H9 (cell line): ENCODE results near the gene ITPRIPL2. TPM values are rescaled to one million over a fixed set of nuclear protein-coding genes. Genes with fewer than 3 reads are reported as not detected.

Experiments
- DNase-seq: peaks from one replicate; pipeline ENCODE4 v3.0.0-alpha.2; 2017
- H2AFZ ChIP-seq: one replicate; pipeline ENCODE4 v1.6.1; 2013; ENCODE audit warnings: mild to moderate bottlenecking, low read length, control low read depth, moderate library complexity
- H2AK5ac ChIP-seq: 2 replicates; pipeline ENCODE4 v1.6.1; 2013; ENCODE audit warnings: low read length, control low read depth, mixed read lengths; ENCODE audit not compliant: insufficient read length
- H2BK120ac ChIP-seq: one replicate; pipeline ENCODE4 v1.6.1; 2013; ENCODE audit warnings: low read depth, mild to moderate bottlenecking, low read length, control low read depth, inconsistent platforms; ENCODE audit not compliant: poor library complexity, severe bottlenecking
- H2BK12ac ChIP-seq: 2 replicates; pipeline ENCODE4 v1.6.1; 2013; ENCODE audit warnings: low read length, control low read depth, mixed read lengths, low read depth; ENCODE audit not compliant: insufficient read length
- H2BK15ac ChIP-seq: 2 replicates; pipeline ENCODE4 v1.6.1; 2013; ENCODE audit warnings: low read depth, low read length, control low read depth
- H2BK20ac ChIP-seq: one replicate; pipeline ENCODE4 v1.6.1; 2013; ENCODE audit warnings: low read depth, mild to moderate bottlenecking, low read length, control low read depth, inconsistent platforms; ENCODE audit not compliant: poor library complexity, severe bottlenecking
- H2BK5ac ChIP-seq: 2 replicates; pipeline ENCODE4 v1.6.1; 2013; ENCODE audit warnings: low read length, control low read depth, mixed read lengths; ENCODE audit not compliant: insufficient read length
- H3K14ac ChIP-seq: 2 replicates; pipeline ENCODE4 v1.6.1; 2013; ENCODE audit warnings: low read length, control low read depth; ENCODE audit not compliant: insufficient read depth
- H3K18ac ChIP-seq: 2 replicates; pipeline ENCODE4 v1.6.1; 2013; ENCODE audit warnings: low read depth, mild to moderate bottlenecking, mixed read lengths, low read length, control low read depth; ENCODE audit not compliant: insufficient read length
- H3K23ac ChIP-seq: 2 replicates; pipeline ENCODE4 v1.6.1; 2013; ENCODE audit warnings: low read length, control low read depth, mixed read lengths, low read depth; ENCODE audit not compliant: insufficient read length
- H3K23me2 ChIP-seq: 2 replicates; pipeline ENCODE4 v1.6.1; 2013; ENCODE audit warnings: low read depth, mild to moderate bottlenecking, mixed read lengths, low read length, control low read depth; ENCODE audit not compliant: insufficient read length, poor library complexity, severe bottlenecking
- H3K27ac ChIP-seq: 2 replicates; pipeline ENCODE4 v1.5.1; 2013; ENCODE audit warnings: low read length, control low read depth, mixed read lengths, low read depth; ENCODE audit not compliant: insufficient read length
- H3K27me3 ChIP-seq: 2 replicates; pipeline ENCODE4 v1.6.1; 2013; ENCODE audit warnings: low read length, control low read depth, inconsistent platforms; ENCODE audit not compliant: insufficient read depth
- H3K4ac ChIP-seq: 2 replicates; pipeline ENCODE4 v1.6.1; 2013; ENCODE audit warnings: low read depth, mild to moderate bottlenecking, control low read depth, inconsistent platforms, low read length, moderate library complexity
- H3K4me1 ChIP-seq: 2 replicates; pipeline ENCODE4 v1.6.1; 2013; ENCODE audit warnings: low read length, control low read depth, inconsistent platforms; ENCODE audit not compliant: insufficient read depth
- H3K4me2 ChIP-seq: 2 replicates; pipeline ENCODE4 v1.6.1; 2013; ENCODE audit warnings: low read length, control low read depth, mixed read lengths; ENCODE audit not compliant: insufficient read length, insufficient read depth
- H3K56ac ChIP-seq: 2 replicates; pipeline ENCODE4 v1.6.1; 2013; ENCODE audit warnings: low read depth, mild to moderate bottlenecking, mixed read lengths, low read length, control low read depth; ENCODE audit not compliant: insufficient read length
- H3K79me1 ChIP-seq: 2 replicates; pipeline ENCODE4 v1.6.1; 2013; ENCODE audit warnings: low read depth, mild to moderate bottlenecking, moderate library complexity, low read length, control low read depth, inconsistent platforms; ENCODE audit not compliant: insufficient read depth, poor library complexity, severe bottlenecking
- H3K79me2 ChIP-seq: 2 replicates; pipeline ENCODE4 v1.6.1; 2013; ENCODE audit warnings: low read length, control low read depth, inconsistent platforms; ENCODE audit not compliant: insufficient read depth
- H3K9ac ChIP-seq: 2 replicates; pipeline ENCODE4 v1.6.1; 2013; ENCODE audit warnings: low read length, control low read depth, mixed read lengths; ENCODE audit not compliant: insufficient read length; ENCODE audit errors: extremely low read depth
- H3K9me3 ChIP-seq: one replicate; pipeline ENCODE4 v1.6.1; 2013; ENCODE audit warnings: low read depth, low read length, inconsistent platforms; ENCODE audit not compliant: control insufficient read depth
- H3T11ph ChIP-seq: one replicate; pipeline ENCODE4 v1.6.1; 2013; ENCODE audit warnings: mild to moderate bottlenecking, low read length, control low read depth, inconsistent platforms
- H4K20me1 ChIP-seq: one replicate; pipeline ENCODE4 v1.6.1; 2013; ENCODE audit not compliant: control insufficient read depth, insufficient read length, insufficient read depth
- H4K5ac ChIP-seq: 2 replicates; pipeline ENCODE4 v1.6.1; 2013; ENCODE audit warnings: low read depth, mild to moderate bottlenecking, mixed read lengths, low read length, control low read depth; ENCODE audit not compliant: insufficient read length
- H4K8ac ChIP-seq: replicated peaks from 2 replicates; pipeline ENCODE4 v1.6.1; 2013; ENCODE audit warnings: low read length, control low read depth, mixed read lengths, low read depth; ENCODE audit not compliant: insufficient read length
- H4K91ac ChIP-seq: 2 replicates; pipeline ENCODE4 v1.6.1; 2013; ENCODE audit warnings: low read depth, mild to moderate bottlenecking, moderate library complexity, mixed read lengths, low read length, control low read depth; ENCODE audit not compliant: insufficient read length
- H3K27ac Mint-ChIP-seq, 3 experiments: 2 replicates in 2 of 3; 3 replicates in 1 of 3; pipeline ENCODE4 v1.8.0; 2020 to 2021; ENCODE audit warnings: mixed read lengths in 3 of 3, mild to moderate bottlenecking in 1 of 3, moderate library complexity in 1 of 3
- H3K27me3 Mint-ChIP-seq: 2 replicates; pipeline ENCODE4 v1.8.0; 2021; ENCODE audit warnings: low read depth, mild to moderate bottlenecking, moderate library complexity, mixed read lengths
- H3K36me3 Mint-ChIP-seq, 3 experiments: 2 replicates in 2 of 3; 3 replicates in 1 of 3; pipeline ENCODE4 v1.8.0; 2020 to 2021; ENCODE audit warnings: low read depth in 3 of 3, mixed read lengths in 3 of 3; ENCODE audit not compliant: insufficient read depth in 1 of 3
- H3K4me1 Mint-ChIP-seq, 2 experiments: 2 replicates each; pipeline ENCODE4 v1.8.0; 2020; ENCODE audit warnings: mixed read lengths in 2 of 2
- H3K4me3 Mint-ChIP-seq, 2 experiments: 2 replicates in 1 of 2; 3 replicates in 1 of 2; pipeline ENCODE4 v1.8.0; 2020 to 2021; ENCODE audit warnings: mild to moderate bottlenecking in 2 of 2, mixed read lengths in 2 of 2, moderate library complexity in 1 of 2
- H3K9me3 Mint-ChIP-seq, 2 experiments: 2 replicates in 1 of 2; 3 replicates in 1 of 2; pipeline ENCODE4 v1.8.0; 2020; ENCODE audit warnings: mild to moderate bottlenecking in 2 of 2, mixed read lengths in 2 of 2, moderate library complexity in 1 of 2
- WGBS: extraction: QIAGEN DNeasy Blood & Tissue Kit; methylation state at CpG from one replicate; pipeline ENCODE4 v1.1.7; 2013; ENCODE audit warnings: missing lambda C conversion rate, low lambda C conversion rate, mixed read lengths; ENCODE audit not compliant: insufficient read length; ENCODE audit errors: extremely low coverage; 5-methylcytosine and 5-hydroxymethylcytosine counted together
- total RNA-seq: library from RNA; stranded (reverse); gene quantifications from 2 replicates; pipeline ENCODE4 v1.2.1, GENCODE V29; 2021
- TF ChIP-seq, protein P1 (sequence below): fragments of 200-600 bp; sonication (generic); conservative IDR thresholded peaks from 3 replicates; pipeline ENCODE4 v1.8.0; 2021; ENCODE audit warnings: antibody characterized with exemption, mild to moderate bottlenecking

ITPRIPL2 gene
- total RNA-seq, 1 experiment from 2014 or later, result 9.1 TPM

DNA sequence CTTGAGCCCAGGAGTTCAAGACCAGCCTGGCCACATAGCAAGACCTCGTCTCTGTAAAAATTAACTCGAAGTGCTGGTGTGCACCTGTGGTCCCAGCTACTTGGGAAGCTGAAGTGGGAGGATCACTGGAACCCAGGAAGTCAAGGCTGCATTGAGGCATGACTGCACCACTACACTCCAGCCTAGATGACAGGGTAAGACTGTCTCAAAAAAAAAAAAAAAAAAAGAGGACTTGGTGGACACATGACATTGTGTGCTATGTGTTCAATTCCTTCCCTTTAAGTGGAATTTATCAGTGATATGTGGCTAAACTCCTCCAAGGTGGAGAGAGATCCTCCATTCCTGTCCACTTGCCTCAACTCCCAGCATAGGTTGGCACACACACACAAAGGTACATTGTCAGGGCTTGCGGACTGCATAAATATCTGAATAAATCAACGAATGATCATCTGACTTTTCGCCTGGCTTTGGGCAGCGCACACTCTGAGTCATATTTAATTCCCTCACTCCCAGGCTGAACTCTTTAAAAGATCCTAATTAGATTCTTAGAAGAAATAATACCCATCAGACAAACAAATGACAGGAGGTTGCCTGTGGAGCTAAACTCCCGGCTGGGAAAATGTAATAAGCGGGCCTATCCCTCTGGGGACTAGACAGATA, 29.3 kb downstream of the ITPRIPL2 start:
- Histone ChIP-seq H4K8ac (no peak overlapping the region), H2AK5ac (no peak overlapping the region), H3T11ph (no peak overlapping the region), H3K27me3 (no peaks in the 10 kb centered on the region), H4K5ac (no peak overlapping the region), H3K23me2 (no peaks in the 10 kb centered on the region), H3K4ac (no peak overlapping the region), H2BK12ac (no peak overlapping the region), H2BK20ac (no peak overlapping the region), H4K91ac (no peak overlapping the region), H3K23ac (no peak overlapping the region), H2BK120ac (no peak overlapping the region), H4K20me1 (no peaks in the 10 kb centered on the region), H2BK5ac (no peak overlapping the region), H3K79me1 (no peaks in the 10 kb centered on the region), H2BK15ac (no peak overlapping the region), H3K9me3 (no peaks in the 10 kb centered on the region), H3K14ac (no peak overlapping the region), H3K18ac (no peak overlapping the region), H3K79me2 (no peaks in the 10 kb centered on the region), H3K56ac (no peak overlapping the region), H3K9ac (no peak overlapping the region), H3K4me2 (no peak overlapping the region), H3K4me1 (no peaks in the 10 kb centered on the region; the same call in 1 of the 2 replicates), H3K27ac (no peak overlapping the region), H2AFZ (no peak overlapping the region)
- DNase-seq, result no peak
- no peak overlapping the region for H3K4me3 Mint-ChIP-seq
- H3K27me3 Mint-ChIP-seq, result peaks cover 8% of the 10 kb centered on the region
- TF ChIP-seq, protein P1, sequence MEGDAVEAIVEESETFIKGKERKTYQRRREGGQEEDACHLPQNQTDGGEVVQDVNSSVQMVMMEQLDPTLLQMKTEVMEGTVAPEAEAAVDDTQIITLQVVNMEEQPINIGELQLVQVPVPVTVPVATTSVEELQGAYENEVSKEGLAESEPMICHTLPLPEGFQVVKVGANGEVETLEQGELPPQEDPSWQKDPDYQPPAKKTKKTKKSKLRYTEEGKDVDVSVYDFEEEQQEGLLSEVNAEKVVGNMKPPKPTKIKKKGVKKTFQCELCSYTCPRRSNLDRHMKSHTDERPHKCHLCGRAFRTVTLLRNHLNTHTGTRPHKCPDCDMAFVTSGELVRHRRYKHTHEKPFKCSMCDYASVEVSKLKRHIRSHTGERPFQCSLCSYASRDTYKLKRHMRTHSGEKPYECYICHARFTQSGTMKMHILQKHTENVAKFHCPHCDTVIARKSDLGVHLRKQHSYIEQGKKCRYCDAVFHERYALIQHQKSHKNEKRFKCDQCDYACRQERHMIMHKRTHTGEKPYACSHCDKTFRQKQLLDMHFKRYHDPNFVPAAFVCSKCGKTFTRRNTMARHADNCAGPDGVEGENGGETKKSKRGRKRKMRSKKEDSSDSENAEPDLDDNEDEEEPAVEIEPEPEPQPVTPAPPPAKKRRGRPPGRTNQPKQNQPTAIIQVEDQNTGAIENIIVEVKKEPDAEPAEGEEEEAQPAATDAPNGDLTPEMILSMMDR, result no peak
- peaks cover 2 to 3% of the 10 kb centered on the region in 2 experiments for H3K4me1 Mint-ChIP-seq
- no peak overlapping the region for H3K27ac Mint-ChIP-seq
- peaks cover 3 to 5% of the 10 kb centered on the region in 2 experiments; a peak in 3 of 5 replicates for H3K9me3 Mint-ChIP-seq
- peaks cover 0 to 2% (median 0%) of the 10 kb centered on the region in 3 experiments; a peak in 1 of 7 replicates for H3K36me3 Mint-ChIP-seq
- no CpG with 5 or more reads among the region's 8 CpGs for WGBS
